Keratinocyte (primary cell): ENCODE results near the gene ADGRD1. TPM values are rescaled to one million over a fixed set of nuclear protein-coding genes. Genes with fewer than 3 reads are reported as not detected.

Experiments used
- DNase-seq: peaks from one replicate; pipeline ENCODE4 v3.0.0-alpha.2; 2011; ENCODE audit warnings: low read depth, missing footprints, low spot score
- FAIRE-seq: peaks from 2 replicates; lab custom pipeline; 2011; peaks lifted over from hg19 to GRCh38; lab: Jason Lieb, UNC
- H2AFZ ChIP-seq: 2 replicates; pipeline ENCODE4 v1.6.0; 2012; ENCODE audit warnings: low read length, control low read depth, inconsistent platforms; ENCODE audit not compliant: control insufficient read depth
- H3K27ac ChIP-seq: 2 replicates; pipeline ENCODE4 v1.5.1; 2011; ENCODE audit warnings: low read length; ENCODE audit not compliant: control insufficient read depth, insufficient read depth
- H3K27me3 ChIP-seq: 3 replicates; pipeline ENCODE4 v1.6.0; 2011; ENCODE audit warnings: low read length; ENCODE audit not compliant: control insufficient read depth, insufficient read depth; ENCODE audit errors: extremely low read depth
- H3K36me3 ChIP-seq, 2 experiments: 2 replicates in 1 of 2; 3 replicates in 1 of 2; pipeline ENCODE4 v1.5.1; 2011; ENCODE audit warnings: low read length in 2 of 2, mild to moderate bottlenecking in 1 of 2; ENCODE audit not compliant: control insufficient read depth in 2 of 2, insufficient read depth in 2 of 2; ENCODE audit errors: extremely low read depth in 1 of 2
- H3K4me1 ChIP-seq: 3 replicates; pipeline ENCODE4 v1.5.1; 2011; ENCODE audit warnings: low read length; ENCODE audit not compliant: control insufficient read depth, insufficient read depth; ENCODE audit errors: extremely low read depth
- H3K4me2 ChIP-seq: 3 replicates; pipeline ENCODE4 v1.6.0; 2011; ENCODE audit warnings: low read depth, low read length; ENCODE audit not compliant: control insufficient read depth, insufficient read depth; ENCODE audit errors: extremely low read depth
- H3K4me3 ChIP-seq, 3 experiments: fragments of 200-600 bp in 1 of 3; sonication (generic) in 1 of 3; 2 replicates in 2 of 3; 3 replicates in 1 of 3; pipeline ENCODE4 v1.5.1; 2011 to 2016; ENCODE audit warnings: low read length in 3 of 3, mild to moderate bottlenecking in 3 of 3, control low read depth in 2 of 3, inconsistent platforms in 1 of 3, low read depth in 1 of 3, mixed read lengths in 1 of 3, mixed run types in 1 of 3, moderate library complexity in 1 of 3; ENCODE audit not compliant: control insufficient read depth in 2 of 3, insufficient read depth in 2 of 3; ENCODE audit errors: extremely low read depth in 1 of 3
- H3K79me2 ChIP-seq: 2 replicates; pipeline ENCODE4 v1.6.0; 2012; ENCODE audit warnings: low read length; ENCODE audit not compliant: control insufficient read depth, insufficient read depth
- H3K9ac ChIP-seq: 3 replicates; pipeline ENCODE4 v1.6.0; 2011; ENCODE audit warnings: low read length; ENCODE audit not compliant: control insufficient read depth, insufficient read depth; ENCODE audit errors: extremely low read depth
- H3K9me1 ChIP-seq: 3 replicates; pipeline ENCODE4 v1.6.0; 2011; ENCODE audit warnings: low read length; ENCODE audit not compliant: control insufficient read depth, insufficient read depth; ENCODE audit errors: extremely low read depth
- H3K9me3 ChIP-seq: 2 replicates; pipeline ENCODE4 v1.5.1; 2012; ENCODE audit warnings: low read depth, low read length; ENCODE audit not compliant: control insufficient read depth
- H4K20me1 ChIP-seq: 3 replicates; pipeline ENCODE4 v1.6.0; 2011; ENCODE audit warnings: low read length; ENCODE audit not compliant: control insufficient read depth, insufficient read depth; ENCODE audit errors: extremely low read depth
- CTCF ChIP-seq, 3 experiments: IDR thresholded peaks in 1 of 3; conservative IDR thresholded peaks in 1 of 3; optimal IDR thresholded peaks in 1 of 3; 2 replicates in 2 of 3; 3 replicates in 1 of 3; pipeline versions ENCODE3 to v1.5.1; 2011; ENCODE audit warnings: low read length in 3 of 3, mild to moderate bottlenecking in 3 of 3, moderate library complexity in 2 of 3, control low read depth in 1 of 3, inconsistent platforms in 1 of 3; ENCODE audit not compliant: insufficient read depth in 2 of 3; ENCODE audit errors: extremely low read depth in 1 of 3
- EZH2 ChIP-seq: IDR thresholded peaks from one replicate; pipeline ENCODE4 v1.6.1; 2012; ENCODE audit warnings: inconsistent platforms, mild to moderate bottlenecking, low read length, moderate library complexity
- dilution Hi-C: fragments of 300-500 bp; cut with MboI; formaldehyde crosslinking; loops from one replicate; pipeline ENCODE4 v1.7.0; 2020; ENCODE audit warnings: low sequenced_read_pairs; ENCODE audit not compliant: extremely low pct_ligation_motif_present
- polyA plus RNA-seq, 5 experiments: library from polyadenylated mRNA; depleted of rRNA in 3 of 5; stranded (reverse) in 3 of 5; stranded (forward) in 1 of 5; unstranded in 1 of 5; fragments of >200 nt; gene quantifications; 1 replicate in 1 of 5; 2 replicates in 3 of 5; 3 replicates in 1 of 5; pipeline versions ENCODE4 v1.2.1 to v1.2.3, GENCODE V29; 2011 to 2012; ENCODE audit warnings: missing spikeins in 2 of 5, low read depth in 1 of 5, low replicate concordance in 1 of 5

Gene ADGRD1
- polyA plus RNA-seq, 1 donor (not counting 4 experiments of a cell fraction or from before 2014, with no cell fraction given): not detected

GRCh38 chr12:131017477-131017991, 63.8 kb downstream of the ADGRD1 start:
- Histone ChIP-seq H3K27ac (no peak overlapping the region), H3K4me3 (no peak overlapping the region), H3K27me3 (no peaks in the 10 kb centered on the region), H3K4me2 (no peak overlapping the region), H3K9me3 (peaks cover 3% of the 10 kb centered on the region), H2AFZ (no peak overlapping the region), H3K79me2 (no peaks in the 10 kb centered on the region), H3K9ac (no peak overlapping the region), H3K9me1 (no peaks in the 10 kb centered on the region), H4K20me1 (no peaks in the 10 kb centered on the region), H3K36me3 (no peaks in the 10 kb centered on the region), H3K4me1 (no peaks in the 10 kb centered on the region)
- no peak for TF ChIP-seq CTCF (optimal IDR thresholded peaks at IDR 0.05 in 1 of 3, IDR thresholded peaks at IDR 0.05 in 1 of 3, conservative IDR thresholded peaks at IDR 0.05 in 1 of 3; ENCODE audit: extremely low read depth in 1 of 3, insufficient read depth in 2 of 3, low read length in 3 of 3)
- TF ChIP-seq EZH2: no peak
- no peak for FAIRE-seq
- dilution Hi-C loops: no loop called here
- no peak for DNase-seq

GRCh38 chr12:131018019-131018620, 64.4 kb downstream of the ADGRD1 start:
- Histone ChIP-seq H4K20me1 (no peaks in the 10 kb centered on the region), H3K4me2 (no peak overlapping the region), H3K27ac (no peak overlapping the region), H3K4me1 (no peaks in the 10 kb centered on the region), H3K4me3 (no peak overlapping the region), H3K9ac (no peak overlapping the region), H2AFZ (no peak overlapping the region), H3K79me2 (no peaks in the 10 kb centered on the region), H3K27me3 (no peaks in the 10 kb centered on the region), H3K9me3 (peaks cover 3% of the 10 kb centered on the region), H3K9me1 (no peaks in the 10 kb centered on the region), H3K36me3 (no peaks in the 10 kb centered on the region)
- no peak for FAIRE-seq
- DNase-seq: no peak
- TF ChIP-seq CTCF (optimal IDR thresholded peaks at IDR 0.05 in 1 of 3, IDR thresholded peaks at IDR 0.05 in 1 of 3, conservative IDR thresholded peaks at IDR 0.05 in 1 of 3; ENCODE audit: extremely low read depth in 1 of 3, insufficient read depth in 2 of 3, low read length in 3 of 3): no peak
- no peak for TF ChIP-seq EZH2
- dilution Hi-C loops: no loop called here
